Measurements from ENCODE around the gene CALHM5. TPM values are rescaled to one million over a fixed set of nuclear protein-coding genes. Genes with fewer than 3 reads are reported as not detected.

The CALHM5 gene
- total and polyA plus RNA-seq, 10 of the 15 experiments (the other 5 are each of a cell fraction or from before 2014, with no cell fraction given) = not detected

GRCh38 chr6:116483616-116484015, 27.8 kb upstream of the CALHM5 start (continued):
- no peak for TF ChIP-seq PRDM15 (CRISPR knock-in tag; IDR thresholded peaks at IDR 0.05)
- no peak for TF ChIP-seq POLR2AphosphoS2 (IDR thresholded peaks at IDR 0.05; ENCODE audit: low read depth, low read length)
- no peak for TF ChIP-seq ZBTB11 (CRISPR knock-in tag; IDR thresholded peaks at IDR 0.05)

GRCh38 chr6:116485559-116486184, 25.8 kb upstream of the CALHM5 start:
- no peak for ATAC-seq
- Histone ChIP-seq H3K4me1 (ENCODE audit: control insufficient read depth, insufficient read depth, low read length) (no peaks in the 10 kb centered on the region), H3K4me3 (no peak overlapping the region), H2AFZ (ENCODE audit: control insufficient read depth, low read depth, low read length) (no peak overlapping the region), H3K36me3 (ENCODE audit: control insufficient read depth in 2 of 2, insufficient read depth in 2 of 2, low read length in 1 of 2) (no peaks in the 10 kb centered on the region), H3K9me3 (replicated peaks; ENCODE audit: control insufficient read depth, insufficient read depth, low read length) (no peaks in the 10 kb centered on the region), H3K79me2 (ENCODE audit: control insufficient read depth, insufficient read depth, low read length) (no peaks in the 10 kb centered on the region), H3K27me3 (replicated peaks in 1 of 2; ENCODE audit: control insufficient read depth in 2 of 2, insufficient read depth in 2 of 2, low read length in 1 of 2) (peaks cover 0 to 1% of the 10 kb centered on the region in 2 experiments; a peak in 2 of 4 replicates), H4K20me1 (ENCODE audit: control insufficient read depth, insufficient read depth) (no peaks in the 10 kb centered on the region), H3K9ac (ENCODE audit: control insufficient read depth, insufficient read depth, low read length) (no peak overlapping the region), H3K27ac (ENCODE audit: control insufficient read depth, insufficient read depth) (no peak overlapping the region), H3K4me2 (ENCODE audit: control insufficient read depth, insufficient read depth) (no peak overlapping the region)
- ChIA-PET POLR2A (interaction anchor here (0.5 kb wide), 1 partner anchor 113 kb away, joined by 5 read pairs; no protein-coding TSS in a partner anchor), SMC1A (ENCODE audit: uncharacterized antibody, unreplicated experiment) (no interaction called here), RAD21 (ENCODE audit: unreplicated experiment) (no interaction called here), CTCF (no interaction called here)
- WGBS (ENCODE audit: insufficient coverage, insufficient replicate concordance, low lambda C conversion rate, missing lambda C conversion rate) = 47% methylated on average over 5 of the region's 5 CpGs
- BruUV-seq (replicated peaks) = no TSS peak
- intact Hi-C loops (cut with micrococcal nuclease; ENCODE audit: unreplicated experiment) (no loop called here), in situ Hi-C loops (cut with MboI) (no loop called here)
- DNase-seq (ENCODE audit: low read depth, low spot score) = no peak
- no peak for FAIRE-seq
- no peak for TF ChIP-seq NKRF (conservative IDR thresholded peaks at IDR 0.05)
- TF ChIP-seq NFYB (IDR thresholded peaks at IDR 0.05; ENCODE audit: insufficient read depth, low read depth, low read length) = no peak
- no peak for TF ChIP-seq PKNOX1 (IDR thresholded peaks at IDR 0.05)
- TF ChIP-seq FOXK2 (IDR thresholded peaks at IDR 0.05) = no peak
- TF ChIP-seq TCF7 (IDR thresholded peaks at IDR 0.05; ENCODE audit: borderline replicate concordance) = no peak
- no peak for TF ChIP-seq RB1 (IDR thresholded peaks at IDR 0.05; ENCODE audit: borderline replicate concordance)
- TF ChIP-seq STAT1 (conservative IDR thresholded peaks at IDR 0.05) = no peak
- no peak for TF ChIP-seq SPI1 (IDR thresholded peaks at IDR 0.05; ENCODE audit: borderline replicate concordance, insufficient read depth, low read depth, low read length)
